ENCODE measurements around the gene RANGAP1.

GRCh38 chr22:41201141-41201540 lies 84.8 kb downstream of the RANGAP1 start:
- TF ChIP-seq ZSCAN5A (CRISPR knock-in tag; IDR thresholded peaks at IDR 0.05; ENCODE audit: borderline replicate concordance), result no peak
- TF ChIP-seq ZNF580 (CRISPR knock-in tag; IDR thresholded peaks at IDR 0.05; ENCODE audit: borderline replicate concordance, low read depth), result no peak
- no peak for TF ChIP-seq CTCF (CRISPR knock-in tag; IDR thresholded peaks at IDR 0.05)
- TF ChIP-seq RBAK (CRISPR knock-in tag; IDR thresholded peaks at IDR 0.05), result no peak
- no peak for TF ChIP-seq EP300 (IDR thresholded peaks at IDR 0.05; ENCODE audit: low read depth in 2 of 2, low read length in 2 of 2)
- no peak for TF ChIP-seq EP300 (CRISPR knock-in tag; IDR thresholded peaks at IDR 0.05; ENCODE audit: borderline replicate concordance)
- no peak for TF ChIP-seq ARID3A (IDR thresholded peaks at IDR 0.05; ENCODE audit: low read depth, low read length)
- no peak for TF ChIP-seq ZNF780A (CRISPR knock-in tag; IDR thresholded peaks at IDR 0.05)
- no peak for TF ChIP-seq MYC (CRISPR knock-in tag; IDR thresholded peaks at IDR 0.05; ENCODE audit: borderline replicate concordance)
- no peak for TF ChIP-seq ZNF143 (CRISPR knock-in tag; IDR thresholded peaks at IDR 0.05)
- no peak for TF ChIP-seq POLR2AphosphoS5 (IDR thresholded peaks at IDR 0.05; ENCODE audit: low read depth, low read length)
- TF ChIP-seq ZFP41 (CRISPR knock-in tag; IDR thresholded peaks at IDR 0.05; ENCODE audit: borderline replicate concordance), result no peak
- TF ChIP-seq ZSCAN20 (CRISPR knock-in tag; IDR thresholded peaks at IDR 0.05; ENCODE audit: borderline replicate concordance), result no peak
